ENCODE results near the gene ZNF764. TPM values are rescaled to one million over a fixed set of nuclear protein-coding genes. Genes with fewer than 3 reads are reported as not detected.
"Not testable (repeated sequence)": the region's sequence is repeated elsewhere in the genome, so short reads cannot be mapped to it uniquely, and the experiment has no call there.

The ZNF764 gene
- total and polyA plus RNA-seq, 8 donors = 3.1 to 5.6 (median 4.7) TPM

DNA sequence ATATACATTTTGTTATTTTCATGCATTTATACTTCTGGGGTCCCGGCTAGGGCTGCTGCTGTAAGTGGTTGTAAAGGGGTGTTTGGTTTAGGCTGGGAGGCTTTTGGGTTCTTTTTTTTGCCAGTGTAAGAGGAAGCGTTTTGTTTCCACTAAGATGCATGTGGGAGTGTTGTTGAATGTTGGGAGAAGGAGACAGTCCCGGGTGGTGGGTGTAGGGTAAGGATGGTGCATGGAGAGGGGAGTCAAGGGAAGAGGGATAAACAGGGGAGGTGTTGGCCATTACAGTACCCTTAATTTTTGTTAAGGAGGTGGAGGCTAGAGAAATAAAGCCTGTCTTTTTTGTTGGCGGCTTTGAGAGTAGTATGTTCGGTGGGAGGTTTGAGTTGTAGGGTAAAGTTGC, 15.1 kb downstream of the ZNF764 start:
- H3K27ac ChIP-seq = no peak overlapping the region
- no peaks in the 10 kb centered on the region for H3K36me3 ChIP-seq
- DNase-seq (no peak), ATAC-seq (no peak), FAIRE-seq (no peak)
- WGBS, 2 donors = 86 to 93% methylated on average over 5 of the region's 5 CpGs
- no peaks in the 10 kb centered on the region for H3K9me3 ChIP-seq
- TF ChIP-seq CTCF (IDR thresholded peaks at IDR 0.05) = no peak
- H3K4me1 ChIP-seq = peaks cover 8 to 13% (median 9%) of the 10 kb centered on the region in 3 donors
- H3K4me3 ChIP-seq = no peak overlapping the region
- H3K27me3 ChIP-seq = no peaks in the 10 kb centered on the region
- intact Hi-C loops (cut with DNase I) = no loop called here

- no peak for FAIRE-seq
- peak; percentile 42 to 61 (median 54) for ATAC-seq
- Histone ChIP-seq H3K9me3 (no peaks in the 10 kb centered on the region), H3K36me3 (no peaks in the 10 kb centered on the region), H3K4me3 (no peak overlapping the region), H3K27me3 (no peaks in the 10 kb centered on the region), H3K4me1 (peaks cover 8 to 15% (median 9%) of the 10 kb centered on the region in 3 donors), H3K27ac (peak overlapping the region in 1 of 4 donors; percentile 41)
- intact Hi-C loops (cut with DNase I) = no loop called here
- 33 to 36% methylated on average over 10 of the region's 10 CpGs for WGBS, 2 donors
- DNase-seq = no peak
- TF ChIP-seq CTCF (IDR thresholded peaks at IDR 0.05) = no peak
Observed at GRCh38 chr16:30541502-30542329, 16.5 kb downstream of the ZNF764 start.

DNA sequence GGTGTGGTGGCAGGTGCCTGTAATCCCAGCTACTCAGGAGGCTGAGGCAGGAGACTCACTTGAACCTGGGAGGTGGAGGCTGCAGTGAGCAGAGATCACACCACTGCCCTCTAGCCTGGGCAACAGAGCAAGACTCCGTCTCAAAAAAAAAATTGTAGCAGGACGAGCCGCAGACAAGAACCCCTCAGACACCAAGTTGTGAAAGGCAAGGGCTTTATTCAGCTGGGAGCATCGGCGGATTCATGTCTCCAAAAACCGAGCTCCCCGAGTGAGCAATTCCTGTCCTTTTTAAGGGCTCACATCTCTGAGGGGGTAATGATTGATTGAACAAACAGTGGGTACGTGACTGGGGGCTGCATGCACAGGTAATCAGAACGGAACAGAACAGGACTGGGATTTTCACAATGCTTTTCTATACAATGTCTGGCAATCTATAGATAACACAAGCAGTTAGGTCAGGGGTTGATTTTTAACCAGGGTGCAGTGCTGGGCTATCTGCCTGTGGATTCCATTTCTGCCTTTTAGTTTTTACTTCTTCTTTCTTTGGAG, 17.2 kb downstream of the ZNF764 start:
- intact Hi-C loops (cut with DNase I); DNase-seq; H3K27me3 ChIP-seq; H3K9me3 ChIP-seq; H3K4me3 ChIP-seq; H3K36me3 ChIP-seq; FAIRE-seq: not testable (repeated sequence)
- ATAC-seq = peak in 2 of 4 donors; percentile 10 to 12
- H3K27ac ChIP-seq = peak overlapping the region in 1 of 4 donors; percentile 17
- H3K4me1 ChIP-seq = peaks cover 8 to 17% (median 13%) of the 10 kb centered on the region in 3 donors
- WGBS, 2 donors = 43 to 48% methylated on average over 9 of the region's 9 CpGs

- H3K27ac ChIP-seq; H3K4me3 ChIP-seq; DNase-seq; intact Hi-C loops (cut with DNase I); FAIRE-seq; H3K27me3 ChIP-seq; H3K36me3 ChIP-seq; H3K9me3 ChIP-seq; ATAC-seq: not testable (repeated sequence)
- peaks cover 8 to 17% (median 16%) of the 10 kb centered on the region in 3 donors for H3K4me1 ChIP-seq
- WGBS, 2 donors = 84 to 91% methylated on average over 13 of the region's 13 CpGs
Observed at GRCh38 chr16:30539986-30540526, 18.1 kb downstream of the ZNF764 start.

DNA sequence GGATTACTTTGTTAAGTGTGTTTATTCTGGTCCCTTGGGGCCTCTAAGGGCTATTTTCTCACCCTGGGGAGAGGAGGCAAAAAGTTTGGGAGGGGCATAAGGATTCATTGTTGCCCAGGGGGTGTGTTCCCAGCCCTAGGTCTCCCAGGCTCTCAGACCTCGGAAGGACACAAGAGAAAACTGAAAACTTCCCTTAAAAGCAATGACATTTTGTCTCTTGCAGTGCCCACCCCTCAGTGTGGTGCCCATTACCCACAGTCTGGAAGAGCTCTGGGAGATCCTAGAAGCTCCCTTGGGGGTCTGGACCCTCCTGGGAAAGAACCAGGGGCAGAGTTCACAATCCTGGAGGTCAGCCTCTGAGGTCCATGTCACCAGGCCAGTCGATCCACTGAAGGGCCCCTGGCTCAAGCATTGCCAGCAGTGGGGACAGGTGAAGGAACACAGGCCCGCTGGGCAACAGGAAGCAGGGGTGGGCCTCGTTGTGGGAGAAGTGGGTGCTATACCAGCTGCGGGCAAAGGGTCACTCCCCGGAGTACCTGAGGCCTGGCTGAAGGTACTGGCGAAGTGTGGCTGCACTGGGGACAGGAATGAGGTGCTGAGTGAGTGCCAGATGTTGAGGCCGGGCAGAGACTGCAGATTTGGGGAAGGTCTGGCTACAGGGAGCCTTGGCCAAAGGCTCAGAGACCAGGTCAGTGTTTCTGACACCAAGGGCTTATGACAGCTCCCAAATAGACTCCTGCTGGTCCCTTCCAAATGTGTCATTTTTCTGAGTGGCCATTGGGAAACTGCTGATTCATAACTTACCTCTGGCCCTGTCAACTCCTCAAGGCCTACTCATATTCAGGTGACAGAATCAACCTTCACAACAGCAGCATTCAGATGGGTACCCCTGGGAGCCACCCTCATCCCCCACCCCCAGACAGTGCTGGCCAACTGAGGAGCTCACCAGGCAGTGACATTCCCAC, 18.9 kb downstream of the ZNF764 start:
- WGBS, 2 donors = 54 to 68% methylated on average over 8 of the region's 8 CpGs
- FAIRE-seq (no peak), DNase-seq (no peak), ATAC-seq (no peak)
- Histone ChIP-seq H3K27me3 (no peaks in the 10 kb centered on the region), H3K36me3 (no peaks in the 10 kb centered on the region), H3K4me1 (peaks cover 8 to 17% (median 16%) of the 10 kb centered on the region in 3 donors), H3K4me3 (no peak overlapping the region), H3K9me3 (no peaks in the 10 kb centered on the region), H3K27ac (no peak overlapping the region)
- intact Hi-C loops (cut with DNase I) = no loop called here
- no peak for TF ChIP-seq CTCF (IDR thresholded peaks at IDR 0.05)

DNA sequence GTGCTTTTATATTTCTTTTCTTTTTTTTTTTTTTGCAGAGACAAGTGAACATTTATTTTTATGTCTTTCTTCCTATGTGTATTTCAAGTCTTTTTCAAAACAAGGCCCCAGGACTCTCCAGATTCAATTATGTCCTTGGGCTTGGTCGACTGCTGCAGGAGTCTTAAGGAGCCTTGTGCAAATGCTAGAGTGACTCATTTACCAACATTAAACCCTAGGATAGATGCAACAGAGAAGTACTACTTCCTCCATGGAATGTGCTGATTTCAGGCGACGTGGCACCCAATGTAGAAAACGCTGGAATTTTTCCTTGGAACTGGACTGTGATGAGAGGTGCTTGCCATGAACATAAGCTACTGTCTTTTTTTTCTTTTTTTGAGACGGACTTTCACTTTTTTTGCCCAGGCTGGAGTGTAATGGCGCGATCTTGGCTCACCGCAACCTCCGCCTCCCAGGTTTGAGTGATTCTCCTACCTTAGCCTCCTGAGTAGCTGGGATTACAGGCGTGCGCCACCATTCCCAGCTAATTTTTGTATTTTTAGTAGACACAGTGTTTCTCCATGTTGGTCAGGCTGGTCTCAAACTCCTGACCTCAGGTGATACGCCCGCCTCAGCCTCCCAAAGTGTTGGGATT, 21.7 kb downstream of the ZNF764 start:
- FAIRE-seq; intact Hi-C loops (cut with DNase I); H3K9me3 ChIP-seq; DNase-seq; H3K36me3 ChIP-seq; ATAC-seq; H3K27me3 ChIP-seq: not testable (repeated sequence)
- WGBS, 2 donors = 89% methylated on average over 13 of the region's 13 CpGs
- H3K4me3 ChIP-seq = peak overlapping the region in 1 of 4 donors; percentile 74
- peaks cover 9 to 17% (median 12%) of the 10 kb centered on the region in 3 donors for H3K4me1 ChIP-seq
- H3K27ac ChIP-seq = peak overlapping the region in 1 of 4 donors; percentile 95

Measured in pancreas (tissue), 10 donors.